Motor neuron (in vitro differentiated cells): Measurements from ENCODE around the gene FBLIM1. TPM values are rescaled to one million over a fixed set of nuclear protein-coding genes. Genes with fewer than 3 reads are reported as not detected.

Experiments
- ATAC-seq, 8 experiments: fragments of 200-7000 bp; cut with Tn5 transposase; replicated peaks in 6 of 8; 2 replicates each; pipeline ENCODE4 v1.8.0; 2021; ENCODE audit warnings: mild to moderate bottlenecking in 8 of 8, moderate library complexity in 8 of 8
- H3K27ac ChIP-seq, 2 donors: fragments of 250-450 bp; sonication (Bioruptor Pico); 2 replicates each; pipeline ENCODE4 v1.9.0; 2021; ENCODE audit warnings: antibody characterized with exemption in 2 of 2, mild to moderate bottlenecking in 2 of 2, moderate library complexity in 1 of 2
- H3K4me1 ChIP-seq, 2 donors: fragments of 250-450 bp; sonication (Bioruptor Pico); replicated peaks in 1 of 2; 2 replicates each; pipeline ENCODE4 v1.6.1; 2021; ENCODE audit warnings: antibody characterized with exemption in 2 of 2, mild to moderate bottlenecking in 2 of 2, moderate library complexity in 1 of 2
- H3K4me3 ChIP-seq, 5 donors: fragments of 250-450 bp; sonication (Bioruptor Pico); 2 replicates each; pipeline ENCODE4 v1.9.0; 2021; ENCODE audit warnings: antibody characterized with exemption in 5 of 5, mild to moderate bottlenecking in 5 of 5, moderate library complexity in 4 of 5
- WGBS, 10 experiments: fragments of 450-650 bp; shearing (Covaris generic); methylation state at CpG; one replicate each; pipeline ENCODE4 v1.0.0; 2022; 5-methylcytosine and 5-hydroxymethylcytosine counted together
- in situ Hi-C, 9 experiments: fragments of 400-800 bp; cut with MboI; loops; one replicate each; pipeline ENCODE4 v1.15.0; 2021; ENCODE audit warnings: low sequenced_read_pairs in 9 of 9, low pct_unique_long_range_greater_than_20kb in 2 of 9; ENCODE audit not compliant: unreplicated experiment in 9 of 9
- total RNA-seq, 8 experiments: library from RNA; unstranded; fragments of 300-600 nt; gene quantifications; 2 replicates each; pipeline versions ENCODE4 v1.2.3 to v1.2.4, GENCODE V29; 2022

FBLIM1 gene
- total RNA-seq, 8 experiments from 2014 or later: 2.0 to 35.1 (median 9.6) TPM

DNA sequence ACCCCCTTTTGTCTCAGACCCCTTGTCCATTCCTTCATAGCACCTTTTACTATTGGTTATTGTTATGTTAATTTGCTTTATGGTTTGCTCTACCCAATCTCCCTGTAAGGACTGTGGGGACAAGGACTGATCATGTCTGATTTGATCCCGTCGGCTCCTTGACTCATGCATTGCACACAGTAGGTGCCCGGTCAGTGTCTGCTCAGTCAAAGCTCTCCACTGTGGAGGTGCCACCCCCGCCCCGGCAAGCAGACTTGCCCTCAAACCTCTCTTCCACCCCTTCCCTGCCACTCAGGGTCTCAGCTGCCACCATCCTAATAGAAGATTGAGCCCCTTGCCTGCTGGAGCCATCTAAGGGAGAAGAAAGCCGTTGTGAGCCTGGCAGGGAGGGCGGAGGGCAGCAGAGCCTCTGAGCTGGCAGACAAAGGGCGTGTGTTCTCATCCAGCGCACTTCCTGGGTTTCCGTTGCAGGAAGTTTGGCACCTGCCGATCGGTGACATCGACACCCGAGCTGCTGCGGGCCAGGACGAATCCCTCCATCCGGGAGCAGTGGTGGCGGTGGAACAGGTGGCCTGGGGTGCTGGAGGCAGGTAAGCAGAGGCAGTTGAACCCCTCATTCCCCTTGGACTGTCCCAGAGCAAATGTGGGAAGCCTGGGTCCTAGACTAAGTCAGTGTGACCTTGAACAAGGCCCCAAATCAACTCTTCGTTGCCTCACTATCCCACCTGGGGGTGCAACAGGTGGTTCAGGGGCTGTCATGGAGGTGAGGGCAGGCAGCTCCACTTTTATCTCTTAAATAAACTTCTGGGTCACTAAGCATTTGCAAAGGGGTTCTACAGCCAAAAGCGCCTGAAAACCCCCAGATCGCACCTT is 2.2 kb upstream of the FBLIM1 start:
- no peak for ATAC-seq
- Histone ChIP-seq H3K4me1 (peaks cover 28% of the 10 kb centered on the region in 2 donors), H3K4me3 (no peak overlapping the region), H3K27ac (no peak overlapping the region)
- 40 to 94% (median 67%) methylated on average over 1 to 12 of the region's 21 CpGs; no CpG with 5 or more reads in 4 of the 10 experiments for WGBS, 10 experiments
- in situ Hi-C loops: no loop called here

DNA sequence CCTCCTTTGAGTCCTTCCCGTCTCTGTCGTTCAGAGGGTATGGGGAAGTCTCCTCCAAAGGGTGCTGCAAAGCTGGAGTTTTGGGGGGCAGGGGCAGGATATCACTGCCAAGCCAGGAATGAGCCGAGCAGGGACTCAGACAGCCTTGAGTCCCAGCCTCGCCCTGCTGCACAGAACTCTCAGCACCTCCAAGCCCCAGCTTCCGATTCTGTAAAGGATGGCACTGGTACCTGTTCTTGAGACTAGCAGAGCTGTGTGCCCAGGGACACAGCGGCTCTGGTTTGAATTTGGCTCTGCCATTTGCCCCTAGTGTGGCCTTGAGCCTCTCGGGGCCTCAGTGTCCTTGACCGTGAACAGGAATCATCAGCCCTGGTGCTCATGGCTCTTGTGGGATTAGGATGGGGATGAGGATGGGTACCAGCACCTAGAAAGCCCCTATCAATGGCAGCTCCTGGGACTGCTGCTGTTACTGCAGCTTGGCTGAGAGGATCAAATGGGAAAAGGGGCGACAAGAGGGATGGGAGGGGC is 1.5 kb upstream of the FBLIM1 start:
- WGBS, 10 experiments: 72 to 93% (median 83%) methylated on average over 2 to 7 of the region's 9 CpGs; no CpG with 5 or more reads in 5 of the 10 experiments
- in situ Hi-C loops: no loop called here

DNA sequence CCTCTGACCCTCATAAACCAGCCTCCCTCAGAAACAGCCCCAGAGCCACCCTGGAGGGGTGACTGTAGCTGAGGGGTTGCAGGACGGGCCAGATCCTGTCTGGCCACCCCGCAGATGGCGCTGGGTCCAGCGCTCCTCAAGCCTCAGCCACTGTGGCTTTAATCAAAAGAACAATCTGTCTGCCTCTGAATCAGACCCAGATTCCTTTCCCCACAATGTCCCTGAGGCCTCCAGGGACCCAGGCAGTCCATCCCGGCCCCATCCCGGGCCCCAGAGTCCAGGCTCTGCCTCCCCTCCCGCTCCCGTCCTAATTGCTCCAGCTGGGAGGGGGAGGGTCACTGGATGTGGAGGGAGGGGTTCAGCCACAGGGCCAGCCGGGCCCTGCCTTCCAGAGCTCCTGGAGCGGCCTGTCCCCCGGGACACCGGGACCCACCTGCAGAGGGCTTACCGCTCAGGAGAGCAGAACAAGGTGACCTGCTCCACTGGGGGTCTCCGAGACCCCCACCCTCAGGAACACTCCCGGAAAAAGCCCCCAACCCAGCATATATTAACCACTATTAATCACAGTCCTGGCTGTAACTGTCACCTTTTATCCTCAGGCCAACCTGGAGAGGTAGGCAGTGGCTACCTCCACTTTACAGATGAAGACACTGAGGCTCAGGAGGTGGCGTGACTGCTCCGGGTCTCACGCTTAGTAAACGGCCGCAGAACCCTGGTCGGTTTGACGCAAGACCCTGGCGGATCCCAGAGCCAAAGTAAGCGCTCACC is 836 bp upstream of the FBLIM1 start:
- peaks cover 28% of the 10 kb centered on the region in 2 donors for H3K4me1 ChIP-seq
- peak overlapping the region in 1 of 2 donors; percentile 58 for H3K27ac ChIP-seq
- ATAC-seq: peak in 7 of 8 experiments; percentile 16 to 83 (median 77)
- WGBS, 10 experiments: 20 to 40% (median 28%) methylated on average over 1 to 8 of the region's 24 CpGs; no CpG with 5 or more reads in 7 of the 10 experiments
- peak overlapping the region; percentile 53 to 93 (median 63) for H3K4me3 ChIP-seq
- in situ Hi-C loops: no loop called here

More for the DNA sequence above, 1.5 kb upstream of the FBLIM1 start:
- Histone ChIP-seq H3K27ac (peak overlapping the region in 1 of 2 donors; percentile 58), H3K4me3 (no peak overlapping the region), H3K4me1 (peaks cover 28% of the 10 kb centered on the region in 2 donors)
- ATAC-seq: no peak

DNA sequence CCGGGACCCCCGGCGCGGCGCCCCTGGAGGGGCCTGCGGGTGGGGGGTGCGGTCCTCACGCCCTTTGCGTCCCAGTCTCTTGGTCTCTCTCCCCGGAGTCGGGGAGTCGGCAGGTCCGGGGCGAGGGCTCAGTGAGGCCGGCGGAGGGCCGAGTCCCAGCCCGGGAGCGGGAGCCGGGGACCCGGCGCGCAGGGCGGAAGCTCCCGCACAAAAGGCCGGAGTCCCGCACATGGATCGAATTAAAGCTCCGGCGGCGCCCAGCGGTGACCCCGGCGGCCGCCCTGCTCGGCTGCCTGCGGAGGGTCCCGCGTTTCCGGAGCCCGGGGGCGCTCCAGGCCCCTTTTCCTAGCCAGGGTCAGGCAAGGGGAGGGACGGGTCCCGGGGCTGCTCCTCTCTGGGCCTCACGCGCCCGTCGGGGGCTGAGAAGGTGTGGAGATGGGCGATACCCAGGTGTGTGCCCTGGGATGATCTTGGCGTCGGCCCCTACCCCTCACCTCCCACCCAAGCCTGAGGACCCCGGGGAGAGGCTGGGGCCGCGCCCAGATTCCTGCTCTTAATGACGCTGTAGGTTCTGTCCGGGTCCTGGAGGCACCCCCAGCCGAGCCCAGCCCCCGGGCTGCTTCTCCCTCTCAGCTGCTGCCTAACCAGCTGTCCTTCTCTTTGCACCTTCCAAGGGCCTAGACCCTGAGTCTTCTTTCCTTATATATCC is 512 bp downstream of the FBLIM1 start:
- peak overlapping the region; percentile 14 to 58 for H3K27ac ChIP-seq
- H3K4me3 ChIP-seq: peak overlapping the region; percentile 53 to 93 (median 63)
- in situ Hi-C loops: no loop called here
- peaks cover 28% of the 10 kb centered on the region in 2 donors for H3K4me1 ChIP-seq
- 0 to 20% (median 3%) methylated on average over 4 to 20 of the region's 58 CpGs; no CpG with 5 or more reads in 7 of the 10 experiments for WGBS, 10 experiments
- ATAC-seq: peak; percentile 17 to 75 (median 47)

DNA sequence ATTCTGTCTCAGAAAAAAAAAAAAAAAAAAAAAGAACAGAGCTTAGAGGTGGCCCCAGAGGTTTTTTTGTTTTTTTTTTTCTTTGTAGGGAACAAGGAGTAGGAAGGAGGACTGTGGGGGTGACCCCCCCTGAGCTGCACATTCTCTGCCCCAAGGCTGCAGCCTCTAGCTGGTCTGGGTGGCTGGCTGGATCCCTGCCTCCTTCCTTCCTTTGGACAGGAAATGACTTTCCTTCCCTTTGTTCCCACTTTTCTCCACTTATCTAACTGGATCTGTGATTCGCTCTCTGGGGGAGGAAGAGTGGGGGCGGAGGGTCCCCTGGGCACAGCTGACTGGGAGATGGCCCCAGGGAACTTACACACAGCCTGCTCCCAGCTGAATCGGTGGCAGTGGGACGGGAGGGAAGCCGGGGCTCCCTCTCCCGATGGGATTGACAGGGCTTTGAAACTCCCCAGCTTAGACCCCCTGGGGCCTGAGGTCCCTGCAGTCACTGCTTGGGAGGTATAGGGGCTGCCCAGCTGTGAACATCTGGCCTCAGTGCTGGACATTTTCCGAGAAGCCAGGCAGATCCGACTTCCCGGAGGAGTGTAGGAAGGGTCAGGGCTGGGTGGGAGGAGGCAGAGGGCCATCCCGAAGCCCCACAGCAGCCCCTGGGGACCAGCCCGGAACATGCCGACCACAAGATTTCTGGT is 2.1 kb downstream of the FBLIM1 start:
- H3K4me1 ChIP-seq: peaks cover 28% of the 10 kb centered on the region in 2 donors
- in situ Hi-C loops: no loop called here
- H3K4me3 ChIP-seq: no peak overlapping the region
- 10 to 70% (median 51%) methylated on average over 1 to 8 of the region's 12 CpGs; no CpG with 5 or more reads in 3 of the 10 experiments for WGBS, 10 experiments
- no peak overlapping the region for H3K27ac ChIP-seq
- ATAC-seq: peak in 3 of 8 experiments; percentile 2 to 21 (median 10)

DNA sequence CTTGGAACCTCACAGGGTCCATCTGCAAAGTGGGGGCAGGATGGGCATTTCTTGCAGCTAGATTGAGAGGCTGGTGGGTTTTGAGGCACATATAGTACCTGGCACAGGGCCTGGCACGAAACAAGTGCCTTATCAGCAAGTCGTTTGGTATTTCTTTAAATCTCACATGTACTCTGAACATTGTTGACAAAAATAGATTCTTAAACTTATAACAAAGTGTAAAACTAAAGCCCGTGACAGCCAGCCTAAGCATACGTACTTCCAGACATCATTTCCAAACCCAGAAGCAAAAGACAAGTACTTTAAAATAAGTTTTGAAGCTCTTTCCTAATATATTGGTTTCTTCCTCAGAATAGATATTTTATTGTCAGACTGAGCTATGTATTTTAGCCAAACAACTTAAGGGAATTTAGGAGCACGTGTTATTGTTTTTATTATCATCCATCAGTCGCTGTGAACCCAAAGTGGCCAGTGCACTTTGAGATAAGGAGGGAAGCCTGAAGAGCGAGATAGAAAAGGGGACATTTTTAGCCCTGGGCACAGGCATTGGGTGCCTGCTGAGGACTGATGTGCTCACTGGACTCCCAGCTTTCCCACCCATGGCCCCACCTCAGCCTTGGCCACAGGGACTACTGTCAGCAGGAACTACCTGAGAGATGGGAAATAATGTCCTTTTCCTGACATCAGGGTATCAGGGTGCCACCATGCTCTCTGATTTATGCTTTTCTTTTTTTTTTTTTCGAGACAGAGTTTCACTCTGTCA is 3.0 kb downstream of the FBLIM1 start:
- 57 to 95% (median 91%) methylated on average over 1 to 8 of the region's 8 CpGs for WGBS, 10 experiments
- no peak for ATAC-seq
- no peak overlapping the region for H3K27ac ChIP-seq
- peaks cover 28% of the 10 kb centered on the region in 2 donors for H3K4me1 ChIP-seq
- H3K4me3 ChIP-seq: no peak overlapping the region
- in situ Hi-C loops: no loop called here

DNA sequence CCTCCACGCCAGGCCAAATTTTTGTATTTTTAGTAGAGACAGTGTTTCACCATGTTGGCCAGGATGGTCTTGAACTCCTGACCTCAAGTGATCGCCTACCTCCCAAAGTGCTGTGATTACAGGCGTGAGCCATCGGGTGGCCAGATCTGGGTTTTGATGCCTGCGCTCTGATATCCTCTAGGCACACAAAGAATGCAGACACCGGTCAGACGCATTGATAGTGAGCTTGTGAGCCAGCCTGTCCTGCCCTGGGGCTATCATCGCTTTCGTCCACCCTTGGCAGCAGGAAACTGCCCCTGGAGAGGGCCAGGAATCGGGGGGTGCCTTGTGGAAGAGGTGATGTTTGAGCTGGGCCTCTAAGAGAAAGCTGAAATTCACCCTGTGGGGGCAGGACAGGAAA is 4.0 kb downstream of the FBLIM1 start:
- H3K27ac ChIP-seq: no peak overlapping the region
- no peak overlapping the region for H3K4me3 ChIP-seq
- H3K4me1 ChIP-seq: peaks cover 21 to 22% of the 10 kb centered on the region in 2 donors
- no peak for ATAC-seq
- 40 to 92% (median 75%) methylated on average over 1 to 10 of the region's 10 CpGs; no CpG with 5 or more reads in 2 of the 10 experiments for WGBS, 10 experiments
- in situ Hi-C loops: no loop called here

DNA sequence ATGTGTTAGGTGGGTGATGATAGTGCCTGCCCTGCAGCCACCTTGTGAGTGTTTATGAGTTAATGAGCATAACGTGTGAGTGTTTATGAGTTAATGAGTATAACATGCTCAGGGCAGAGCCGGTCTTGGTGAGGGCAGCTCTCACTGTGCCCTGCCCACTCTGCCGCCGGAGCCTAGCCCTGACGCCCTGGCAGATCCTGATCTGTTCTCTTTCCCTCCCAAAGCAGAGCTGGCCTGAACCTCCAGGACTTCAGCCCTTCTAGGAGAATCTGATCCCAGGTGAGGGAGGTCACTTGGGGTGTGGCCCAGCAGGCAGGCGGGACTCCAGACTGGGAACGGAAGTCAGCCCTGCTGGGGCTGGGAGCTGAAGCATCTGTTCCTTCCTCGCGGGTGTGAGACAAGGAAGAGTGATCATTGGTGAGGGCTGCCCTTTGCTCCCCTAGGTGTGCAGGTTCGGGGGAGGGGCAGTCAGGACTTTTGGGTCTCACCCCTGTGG is 5.7 kb downstream of the FBLIM1 start:
- peak in 3 of 8 experiments; percentile 10 to 31 (median 15) for ATAC-seq
- H3K27ac ChIP-seq: no peak overlapping the region
- H3K4me1 ChIP-seq: peaks cover 12 to 14% of the 10 kb centered on the region in 2 donors
- no peak overlapping the region for H3K4me3 ChIP-seq
- 0 to 100% (median 86%) methylated on average over 1 to 8 of the region's 10 CpGs; no CpG with 5 or more reads in 4 of the 10 experiments for WGBS, 10 experiments
- in situ Hi-C loops: no loop called here

DNA sequence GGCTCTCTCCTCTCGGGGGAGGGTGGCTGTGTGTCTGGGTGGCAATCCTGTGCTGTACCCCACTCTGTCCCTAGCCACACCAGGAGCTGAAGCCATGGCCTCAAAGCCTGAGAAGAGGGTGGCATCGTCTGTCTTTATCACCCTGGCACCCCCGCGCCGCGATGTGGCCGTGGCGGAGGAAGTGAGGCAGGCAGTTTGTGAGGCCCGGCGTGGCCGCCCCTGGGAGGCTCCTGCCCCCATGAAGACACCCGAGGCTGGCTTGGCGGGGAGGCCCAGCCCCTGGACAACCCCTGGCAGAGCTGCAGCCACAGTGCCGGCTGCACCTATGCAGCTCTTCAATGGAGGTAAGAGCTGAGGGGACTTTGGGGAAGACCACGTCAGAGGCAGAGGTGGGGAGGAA is 6.3 kb downstream of the FBLIM1 start:
- Histone ChIP-seq H3K4me3 (no peak overlapping the region), H3K27ac (no peak overlapping the region), H3K4me1 (peaks cover 7 to 9% of the 10 kb centered on the region in 2 donors)
- in situ Hi-C loops: no loop called here
- WGBS, 10 experiments: 67 to 97% (median 96%) methylated on average over 1 to 14 of the region's 15 CpGs; no CpG with 5 or more reads in 5 of the 10 experiments
- peak in 2 of 8 experiments; percentile 3 to 6 for ATAC-seq

DNA sequence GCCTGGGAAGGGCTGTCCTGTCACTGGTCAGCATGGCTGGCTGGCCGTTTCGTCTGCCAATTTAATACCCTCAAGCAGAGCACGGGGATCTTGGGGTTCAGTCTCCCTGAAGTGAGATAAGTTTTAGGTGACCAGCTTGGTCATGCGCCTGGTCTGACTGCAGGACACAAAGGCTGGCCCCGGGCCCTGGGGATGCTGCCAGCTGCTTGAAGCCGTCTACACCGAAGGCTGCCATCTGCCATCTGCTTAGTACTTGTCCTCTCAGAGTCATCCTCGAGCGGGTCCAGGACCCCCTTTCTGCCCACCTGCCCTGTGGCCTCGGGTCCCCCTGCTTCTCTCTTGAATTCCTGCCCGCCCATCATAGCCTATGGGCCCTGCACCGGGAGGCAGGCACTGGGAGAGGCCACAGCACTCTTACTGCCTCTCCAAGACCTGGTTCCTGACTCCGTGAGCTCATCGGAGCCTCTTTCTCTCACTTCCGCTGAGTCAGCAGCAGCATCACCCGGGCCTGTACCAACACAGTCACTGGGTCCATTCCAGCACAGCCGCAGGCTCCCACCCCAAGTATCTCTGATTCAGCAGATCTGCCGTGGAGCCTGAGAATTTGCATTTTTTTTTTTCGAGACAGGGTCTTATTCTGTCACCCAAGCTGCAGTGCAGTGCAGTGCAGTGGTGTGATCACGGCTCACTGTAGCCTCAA is 7.0 kb downstream of the FBLIM1 start:
- WGBS, 10 experiments: 47 to 100% (median 73%) methylated on average over 2 to 10 of the region's 20 CpGs; no CpG with 5 or more reads in 2 of the 10 experiments
- in situ Hi-C loops: no loop called here
- Histone ChIP-seq H3K4me1 (peaks cover 2 to 3% of the 10 kb centered on the region in 2 donors), H3K4me3 (no peak overlapping the region), H3K27ac (no peak overlapping the region)
- peak in 7 of 8 experiments; percentile 55 to 94 (median 60) for ATAC-seq

DNA sequence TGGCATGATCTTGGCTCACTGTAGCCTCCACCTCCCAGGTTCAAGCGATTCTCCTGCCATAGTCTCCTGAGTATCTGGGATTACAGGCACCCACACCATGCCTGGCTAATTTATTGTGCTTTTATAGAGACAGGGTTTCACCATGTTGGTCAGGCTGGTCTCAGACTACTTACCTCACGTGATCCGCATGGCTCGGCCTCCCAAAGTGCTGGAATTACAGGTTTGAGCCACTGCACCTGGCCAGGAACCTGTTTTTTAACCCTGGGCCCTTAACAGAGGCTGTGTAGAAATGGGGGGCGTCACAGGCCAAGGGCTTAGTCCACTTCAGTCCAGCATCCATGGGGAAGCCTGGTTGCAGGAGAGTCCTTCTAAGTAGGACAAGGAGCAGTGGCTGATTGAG is 9.3 kb downstream of the FBLIM1 start:
- no peak overlapping the region for H3K4me3 ChIP-seq
- H3K4me1 ChIP-seq: no peaks in the 10 kb centered on the region
- in situ Hi-C loops: no loop called here
- ATAC-seq: no peak
- 72 to 95% (median 81%) methylated on average over 1 to 5 of the region's 5 CpGs; no CpG with 5 or more reads in 4 of the 10 experiments for WGBS, 10 experiments
- H3K27ac ChIP-seq: no peak overlapping the region
